Suprapubic skin (tissue), 4 donors: ENCODE measurements around the gene LCAT. TPM values are rescaled to one million over a fixed set of nuclear protein-coding genes. Genes with fewer than 3 reads are reported as not detected.
"Not testable (repeated sequence)": the region's sequence is repeated elsewhere in the genome, so short reads cannot be mapped to it uniquely, and the experiment has no call there.

Experiments used
- DNase-seq, 2 donors: peaks; one replicate each; pipeline ENCODE4 v3.0.0-alpha.2; 2019; ENCODE audit warnings: low spot score in 2 of 2
- H3K27ac ChIP-seq: fragments of 200-600 bp; sonication (generic); one replicate; pipeline ENCODE4 v1.5.1; 2019
- H3K27me3 ChIP-seq: fragments of 200-600 bp; sonication (generic); one replicate; pipeline ENCODE4 v1.5.1; 2019
- H3K36me3 ChIP-seq: fragments of 200-600 bp; sonication (generic); one replicate; pipeline ENCODE4 v1.5.1; 2019
- H3K4me1 ChIP-seq: fragments of 200-600 bp; sonication (generic); one replicate; pipeline ENCODE4 v1.5.1; 2019
- H3K4me3 ChIP-seq: fragments of 200-600 bp; sonication (generic); one replicate; pipeline ENCODE4 v1.5.1; 2019; ENCODE audit warnings: mild to moderate bottlenecking
- H3K9me3 ChIP-seq: fragments of 200-600 bp; sonication (generic); one replicate; pipeline ENCODE4 v1.5.1; 2019
- CTCF ChIP-seq, 2 donors: fragments of 200-600 bp in 1 of 2; fragments of 450-650 bp in 1 of 2; sonication (generic) in 1 of 2; IDR thresholded peaks; one replicate each; pipeline ENCODE4 v1.5.1; 2016 to 2019; ENCODE audit warnings: antibody characterized with exemption in 2 of 2, mild to moderate bottlenecking in 1 of 2, moderate library complexity in 1 of 2
- EP300 ChIP-seq: sonication (generic); formaldehyde crosslinking; IDR thresholded peaks from one replicate; pipeline ENCODE4 v1.6.1; 2017; ENCODE audit warnings: antibody characterized with exemption
- POLR2A ChIP-seq, 2 donors: fragments of 450-650 bp; IDR thresholded peaks; one replicate each; pipeline ENCODE4 v1.6.1; 2017; ENCODE audit warnings: antibody characterized with exemption in 2 of 2, mild to moderate bottlenecking in 2 of 2, moderate library complexity in 2 of 2
- POLR2AphosphoS5 ChIP-seq, 3 donors: sonication (generic); formaldehyde crosslinking; IDR thresholded peaks; one replicate each; pipeline ENCODE4 v1.6.1; 2017; ENCODE audit warnings: antibody characterized with exemption in 3 of 3
- WGBS: methylation state at CpG from one replicate; pipeline ENCODE4 v1.1.5; 2018; 5-methylcytosine and 5-hydroxymethylcytosine counted together
- total RNA-seq, 4 donors: library from RNA; depleted of rRNA; stranded (reverse); fragments of >200 nt; gene quantifications; one replicate each; pipeline ENCODE4 v1.1.0, GENCODE V29; 2016

The LCAT gene
- total RNA-seq, 4 donors from 2014 or later: 10.6 to 61.4 (median 22.6) TPM

DNA sequence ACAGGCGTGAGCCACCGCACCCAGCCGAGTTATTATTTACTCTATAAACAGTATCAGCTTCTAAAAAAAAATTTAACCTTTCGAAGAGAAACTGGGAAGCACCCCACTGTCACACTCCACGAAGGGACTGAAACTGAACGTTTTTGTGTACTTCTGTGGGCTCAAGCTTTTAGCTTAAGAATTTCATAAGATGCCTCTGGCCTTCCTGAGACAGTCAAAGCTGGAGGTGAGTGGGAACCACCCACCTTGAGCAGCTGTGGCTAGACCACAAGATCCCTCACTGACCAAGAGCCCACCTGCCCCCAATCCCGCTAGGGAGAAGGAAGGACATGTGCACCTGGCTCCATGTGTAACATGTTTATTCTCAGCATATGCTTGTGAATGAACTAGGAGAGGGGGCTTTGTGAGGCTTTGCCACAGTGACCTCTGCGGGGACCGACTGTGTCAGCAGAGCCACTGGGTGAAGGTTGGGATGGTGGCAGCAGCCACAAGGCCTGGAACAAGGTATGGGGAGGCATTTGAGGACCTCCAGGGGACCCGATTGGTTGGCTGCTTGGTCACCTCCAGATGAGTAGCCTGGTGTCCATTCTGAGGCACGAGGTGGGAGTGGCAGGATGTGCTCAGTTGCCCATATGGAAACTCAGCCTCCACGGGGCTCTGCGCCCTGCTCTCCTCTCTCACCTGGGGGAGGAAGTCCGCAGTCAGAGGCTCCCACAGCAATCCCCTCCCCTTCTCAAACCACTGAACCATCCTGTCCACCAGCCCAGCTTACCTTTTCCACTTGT, 31.6 kb upstream of the LCAT start:
- DNase-seq: no peak
- Histone ChIP-seq H3K4me3 (no peak overlapping the region), H3K4me1 (no peaks in the 10 kb centered on the region), H3K9me3 (no peaks in the 10 kb centered on the region), H3K36me3 (no peaks in the 10 kb centered on the region), H3K27me3 (peaks cover 6% of the 10 kb centered on the region), H3K27ac (no peak overlapping the region)
- TF ChIP-seq POLR2AphosphoS5 (IDR thresholded peaks at IDR 0.05): no peak
- TF ChIP-seq POLR2A (IDR thresholded peaks at IDR 0.05): no peak
- no peak for TF ChIP-seq CTCF (IDR thresholded peaks at IDR 0.05)
- 76% methylated on average over 12 of the region's 14 CpGs for WGBS

GRCh38 chr16:67972285-67972684, 28.4 kb upstream of the LCAT start:
- not testable (repeated sequence) for H3K9me3 ChIP-seq, H3K27ac ChIP-seq, H3K4me3 ChIP-seq, H3K36me3 ChIP-seq, H3K27me3 ChIP-seq, DNase-seq
- 92% methylated on average over 7 of the region's 7 CpGs for WGBS
- H3K4me1 ChIP-seq: peaks cover 13% of the 10 kb centered on the region

GRCh38 chr16:67971111-67971510, 27.2 kb upstream of the LCAT start:
- TF ChIP-seq CTCF (IDR thresholded peaks at IDR 0.05) (no peak), POLR2A (IDR thresholded peaks at IDR 0.05) (no peak), EP300 (no peak), POLR2AphosphoS5 (IDR thresholded peaks at IDR 0.05) (no peak)
- WGBS: 92% methylated on average over 9 of the region's 9 CpGs

GRCh38 chr16:67969254-67970039, 25.5 kb upstream of the LCAT start:
- H3K36me3 ChIP-seq: no peaks in the 10 kb centered on the region
- peaks cover 38% of the 10 kb centered on the region for H3K4me1 ChIP-seq
- no peaks in the 10 kb centered on the region for H3K9me3 ChIP-seq
- WGBS: 45% methylated on average over 37 of the region's 40 CpGs
- H3K27me3 ChIP-seq: no peaks in the 10 kb centered on the region
- TF ChIP-seq POLR2A (IDR thresholded peaks at IDR 0.05) (no peak), EP300 (no peak), POLR2AphosphoS5 (IDR thresholded peaks at IDR 0.05) (no peak), CTCF (IDR thresholded peaks at IDR 0.05) (no peak)
- H3K4me3 ChIP-seq: peak overlapping the region; percentile 74
- peak overlapping the region; percentile 95 for H3K27ac ChIP-seq
- DNase-seq: peak in 1 of 2 donors; percentile 64

More at GRCh38 chr16:67971111-67971510, 27.2 kb upstream of the LCAT start:
- H3K9me3 ChIP-seq: no peaks in the 10 kb centered on the region
- H3K27ac ChIP-seq: no peak overlapping the region
- no peak overlapping the region for H3K4me3 ChIP-seq
- no peak for DNase-seq
- no peaks in the 10 kb centered on the region for H3K36me3 ChIP-seq
- H3K4me1 ChIP-seq: peaks cover 25% of the 10 kb centered on the region
- no peaks in the 10 kb centered on the region for H3K27me3 ChIP-seq

- Histone ChIP-seq H3K36me3 (no peaks in the 10 kb centered on the region), H3K27me3 (no peaks in the 10 kb centered on the region), H3K4me3 (peak within 1 kb of the TSS; percentile 74), H3K27ac (peak within 1 kb of the TSS; percentile 95), H3K4me1 (peaks cover 45% of the 10 kb centered on the region), H3K9me3 (no peaks in the 10 kb centered on the region)
- TF ChIP-seq POLR2A (IDR thresholded peaks at IDR 0.05) (peak; percentile 34 to 85), CTCF (IDR thresholded peaks at IDR 0.05) (no peak), POLR2AphosphoS5 (IDR thresholded peaks at IDR 0.05) (peak in 2 of 3 donors; percentile 7 to 32), EP300 (no peak)
- DNase-seq: peak; percentile 88 to 90
- 0% methylated on average over 5 of the region's 78 CpGs for WGBS
These were observed 24.7 kb upstream of the LCAT start, which contains the start of gene SLC12A4 for GRCh38 chr16:67968400-67969253. SLC12A4 (minus strand) TSS chr16:67968637; CDS start chr16:67968553, 84 bp downstream.
